ENCODE data around the gene USE1.

USE1 gene

GRCh38 chr19:17259118-17259780 is 44.1 kb downstream of the USE1 start:
- DNase-seq (ENCODE audit: low read depth): peak; percentile 33

- DNase-seq (ENCODE audit: low read depth): no peak
These were observed 44.8 kb downstream of the USE1 start for GRCh38 chr19:17259934-17260333.

- peak; percentile 64 for DNase-seq (ENCODE audit: low read depth)
These were observed 45.7 kb downstream of the USE1 start for GRCh38 chr19:17260842-17261325.

DNA sequence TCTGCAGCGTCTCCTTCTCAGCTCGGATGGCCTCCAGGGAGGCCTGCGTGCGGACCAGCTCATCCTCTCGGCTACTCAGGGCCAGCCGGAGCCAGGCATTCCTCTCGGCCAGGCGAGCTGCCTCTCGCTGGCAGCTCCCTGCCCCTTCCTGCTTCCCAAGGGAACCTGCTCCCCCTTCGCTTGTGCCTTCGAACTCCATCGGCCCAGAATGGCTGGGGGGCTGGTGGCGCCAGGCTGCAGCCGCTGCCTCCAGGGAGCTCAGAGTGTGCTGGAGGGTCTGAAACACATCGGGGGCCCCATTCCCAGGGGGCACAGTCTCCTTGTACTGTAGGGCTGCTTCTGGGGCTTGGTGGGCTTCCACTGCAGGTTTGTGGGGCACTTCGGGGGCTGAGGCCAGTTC is 47.4 kb downstream of the USE1 start:
- no peak for DNase-seq (ENCODE audit: low read depth)

DNA sequence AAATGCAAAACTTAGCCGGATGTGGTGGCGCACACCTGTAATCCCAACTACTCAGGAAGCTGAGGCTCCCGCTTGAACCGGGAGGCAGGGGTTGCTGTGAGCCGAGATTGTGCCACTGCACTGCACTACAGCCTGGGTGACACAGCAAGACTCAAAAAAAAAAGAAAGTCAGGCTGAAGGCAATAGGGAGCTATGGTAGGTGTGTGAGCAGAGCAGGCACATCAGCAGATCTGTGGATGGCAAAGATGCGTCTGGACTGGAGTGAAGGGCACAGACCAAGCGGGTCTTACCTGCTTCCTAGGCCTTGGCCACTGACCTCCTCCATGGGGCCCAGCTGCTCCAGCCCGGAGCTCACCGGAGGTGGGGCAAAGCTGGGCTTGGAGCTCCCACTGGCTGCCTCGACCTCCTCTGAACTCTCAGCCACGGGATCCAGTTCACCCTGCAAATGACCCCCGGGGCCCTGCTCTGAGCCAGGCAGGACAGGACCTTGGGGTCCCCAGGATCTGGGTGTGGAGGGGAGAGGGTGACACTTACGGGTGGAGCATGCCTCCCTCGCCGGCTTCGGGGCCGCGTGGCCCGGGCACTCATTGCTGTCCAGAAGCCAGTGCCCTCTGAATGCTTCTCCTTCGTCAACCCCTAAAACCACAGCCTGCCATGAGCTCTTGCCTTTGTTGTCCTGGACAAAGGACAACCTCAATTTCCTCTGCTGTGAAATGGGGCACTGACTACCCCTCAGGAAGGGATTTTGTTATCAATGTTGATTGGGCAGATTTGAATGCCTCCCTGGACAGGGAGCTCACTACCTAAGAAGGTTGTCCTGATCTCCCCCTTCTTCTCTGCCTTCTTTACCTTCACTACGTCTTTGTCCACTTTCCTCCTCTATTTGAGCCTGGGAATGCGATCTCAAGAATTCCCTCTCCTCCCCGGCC is 48.8 kb downstream of the USE1 start:
- no peak for DNase-seq (ENCODE audit: low read depth)

- no peak for DNase-seq (ENCODE audit: low read depth)
These were observed 49.5 kb downstream of the USE1 start, which contains the start of gene USHBP1 for GRCh38 chr19:17264641-17264979. USHBP1 (minus strand) TSS chr19:17264745; CDS start chr19:17264299, 446 bp downstream.

DNA sequence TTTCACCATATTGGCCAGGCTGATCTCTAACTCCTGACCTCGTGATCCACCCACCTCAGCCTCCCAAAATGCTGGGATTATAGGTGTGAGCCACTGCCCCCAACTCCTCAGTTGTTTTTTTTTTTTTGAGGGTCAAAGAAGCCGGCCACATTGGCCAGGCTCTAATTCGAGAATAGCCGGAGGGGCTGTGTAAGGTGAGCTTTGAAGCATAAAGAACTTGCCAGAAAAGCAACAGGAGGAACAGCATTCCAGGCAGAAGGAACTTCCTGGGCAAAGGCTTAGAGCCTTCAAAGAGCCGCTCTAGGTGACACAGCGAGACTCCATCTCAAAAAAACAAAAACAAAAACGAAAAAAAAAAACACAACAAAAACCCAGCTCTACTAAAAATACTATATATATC is 50.9 kb downstream of the USE1 start:
- DNase-seq (ENCODE audit: low read depth): no peak

DNA sequence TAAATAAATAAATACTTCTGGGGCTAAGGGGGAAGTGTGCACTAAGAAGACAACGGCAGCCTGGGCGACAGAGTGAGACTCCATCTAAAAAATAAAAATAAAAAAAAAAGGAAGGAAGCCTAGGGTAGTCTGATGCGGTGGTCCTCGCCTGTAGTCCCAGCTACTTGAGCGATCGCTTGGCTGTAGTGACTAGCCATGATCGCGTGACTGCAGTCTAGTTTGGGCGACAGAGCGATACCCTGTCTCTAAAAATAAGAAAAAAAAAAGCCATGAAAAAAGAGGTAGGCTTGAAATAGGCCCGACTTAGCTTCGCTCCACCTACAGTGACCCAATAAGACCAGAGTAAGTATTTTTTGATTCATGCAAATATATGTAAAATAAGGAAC is 51.4 kb downstream of the USE1 start:
- no peak for DNase-seq (ENCODE audit: low read depth)

- DNase-seq (ENCODE audit: low read depth): peak; percentile 100
These were observed 52.0 kb downstream of the USE1 start, which contains the start of gene BABAM1 for GRCh38 chr19:17266975-17267788. BABAM1 (plus strand) TSS chr19:17267443; CDS start chr19:17268807, 1,364 bp downstream.

GRCh38 chr19:17268754-17269153 is 53.6 kb downstream of the USE1 start:
- DNase-seq (ENCODE audit: low read depth): no peak

All from amniotic epithelial cell (primary cell).